HG02610 (cell line): ENCODE measurements around the gene PROB1.
"Not testable (repeated sequence)": the region's sequence is repeated elsewhere in the genome, so short reads cannot be mapped to it uniquely, and the experiment has no call there.

ENCODE experiments used
- ATAC-seq: cut with Tn5 transposase; IDR thresholded peaks from one replicate; pipeline ENCODE4 v1.9.1; 2021; ENCODE audit warnings: mild to moderate bottlenecking, moderate library complexity; ENCODE audit not compliant: unreplicated experiment

Gene PROB1

DNA sequence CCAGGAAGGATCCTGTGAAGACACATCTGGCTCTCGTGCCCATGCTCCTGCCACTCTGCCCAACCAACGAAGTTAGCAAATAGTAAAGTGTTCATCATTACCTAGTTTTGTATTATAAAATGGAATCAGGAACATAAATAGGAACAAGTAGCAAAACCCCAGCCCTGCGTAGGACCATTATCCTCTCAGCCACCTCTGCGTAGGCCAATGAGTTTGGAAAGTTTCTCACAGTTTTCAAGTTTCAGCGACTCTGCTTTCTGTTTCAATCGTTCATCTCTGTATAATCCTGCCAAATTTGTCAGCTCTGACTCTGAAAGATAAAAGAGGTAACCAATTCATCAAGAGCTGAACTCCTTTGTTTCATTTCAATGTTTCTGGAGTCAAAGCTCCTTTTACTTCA, 19.1 kb upstream of the PROB1 start:
- peak; percentile 56 for ATAC-seq

DNA sequence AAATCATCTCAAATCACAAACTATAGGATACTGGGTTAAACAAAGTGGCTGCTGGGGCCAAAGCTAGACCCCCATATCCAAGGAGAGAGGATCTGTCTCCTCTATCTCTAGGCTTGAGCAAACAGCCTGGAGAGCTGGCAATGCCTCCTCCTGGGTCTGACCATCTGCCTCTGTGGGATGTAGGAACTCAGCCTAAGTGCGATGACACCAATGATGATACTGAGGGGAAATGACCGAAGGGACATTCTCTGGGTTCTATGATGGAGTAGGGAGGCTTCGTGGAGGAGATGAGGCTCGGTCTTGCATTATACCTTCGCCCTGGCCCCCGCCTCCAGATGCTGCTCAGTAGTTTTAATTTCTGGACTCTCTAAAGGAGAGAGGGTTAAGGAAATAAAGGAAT, 18.2 kb upstream of the PROB1 start:
- ATAC-seq: no peak

DNA sequence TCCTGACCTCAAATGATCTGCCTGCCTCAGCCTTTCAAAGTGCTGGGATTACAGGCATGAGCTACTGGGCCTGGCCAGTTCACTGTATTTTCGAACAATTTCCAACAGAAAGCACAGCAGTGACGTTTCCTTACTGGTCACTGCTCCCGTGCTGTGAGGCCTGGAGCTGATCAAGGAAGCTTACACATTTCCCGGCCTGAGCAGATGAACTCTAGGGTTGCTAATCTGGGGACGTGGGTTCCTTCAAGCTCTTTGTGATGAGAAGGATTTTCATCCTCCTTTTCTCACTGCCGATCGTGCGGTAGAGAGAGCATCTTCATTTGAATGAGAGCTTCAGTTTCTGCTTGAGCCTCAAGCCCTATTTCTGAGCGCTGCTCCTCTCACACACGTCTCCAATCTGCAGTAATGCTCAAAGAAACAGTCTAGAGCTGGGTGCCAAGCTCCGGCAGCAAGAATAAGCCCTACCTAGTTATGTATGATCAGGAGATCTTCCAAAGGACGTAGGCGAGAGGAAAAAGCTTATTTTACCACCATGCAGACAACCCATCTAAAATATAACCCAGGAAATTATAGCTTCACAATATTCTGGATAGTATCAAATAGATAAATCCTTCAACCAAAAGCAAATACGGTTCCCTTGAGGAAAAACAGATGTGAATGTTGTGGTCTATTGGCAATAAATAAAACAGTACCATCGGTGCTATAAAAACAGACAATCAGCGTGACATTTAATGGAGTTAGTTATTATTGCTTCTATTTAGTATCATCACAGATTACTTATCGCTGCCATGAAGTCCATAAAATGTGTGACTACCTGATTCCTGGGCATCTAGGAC, 16.3 kb upstream of the PROB1 start:
- no peak for ATAC-seq

DNA sequence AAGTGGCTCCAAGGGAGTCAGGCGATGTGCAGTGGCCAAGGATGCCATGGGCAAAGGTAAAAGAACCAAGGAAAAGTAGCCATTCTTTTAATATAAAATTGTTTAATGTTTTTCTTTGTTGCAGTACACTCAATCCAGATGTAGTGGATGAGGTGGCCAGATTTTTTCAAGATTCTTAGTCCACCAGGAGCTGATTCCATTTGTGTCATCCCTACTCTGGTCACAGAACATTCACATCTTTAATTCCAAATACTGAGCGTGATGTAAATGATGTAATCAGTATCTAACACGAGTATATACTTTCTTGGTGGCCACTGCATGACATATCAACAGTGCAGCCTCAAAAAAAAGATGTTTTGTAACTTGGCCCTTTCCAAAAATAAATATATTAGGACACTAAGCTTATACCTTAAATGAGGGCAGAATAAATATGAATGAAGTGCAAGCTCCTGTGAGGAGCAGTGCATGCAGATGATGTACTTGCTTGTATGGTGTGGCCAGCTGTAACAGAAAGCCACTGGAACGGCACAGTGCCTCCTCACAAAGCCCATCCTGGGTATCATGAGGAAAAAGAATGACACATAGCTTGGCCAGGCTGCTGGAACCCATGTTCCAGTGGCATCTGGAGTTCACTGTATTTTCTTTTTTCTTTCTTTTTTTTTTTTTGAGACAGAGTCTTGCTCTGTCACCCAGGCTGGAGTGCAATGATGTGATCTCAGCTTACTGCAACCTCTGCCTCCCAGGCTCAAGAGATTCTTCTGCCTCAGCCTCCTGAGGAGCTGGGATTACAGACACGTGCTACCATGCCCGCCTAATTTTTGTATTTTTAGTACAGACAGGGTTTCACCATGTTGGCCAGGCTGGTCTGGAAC, 15.5 kb upstream of the PROB1 start:
- ATAC-seq: no peak

DNA sequence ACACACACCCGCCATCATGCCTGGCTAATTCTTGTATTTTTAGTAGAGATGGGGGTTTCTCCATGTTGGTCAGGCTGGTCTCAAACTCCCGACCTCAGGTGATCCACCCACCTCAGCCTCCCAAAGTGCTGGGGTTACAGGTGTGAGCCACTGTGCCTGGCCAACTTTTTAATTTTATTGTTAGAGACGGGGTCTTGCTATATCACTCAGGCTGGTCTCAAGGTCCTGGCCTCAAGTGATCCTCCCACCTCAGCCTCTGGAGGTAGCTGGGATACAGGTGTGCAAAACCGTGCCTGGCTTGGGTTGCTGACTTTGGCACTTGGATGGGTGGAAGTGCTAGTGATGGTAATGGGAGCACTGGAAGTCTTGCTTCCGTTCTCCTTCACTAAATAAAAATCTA, 14.2 kb upstream of the PROB1 start:
- not testable (repeated sequence) for ATAC-seq

DNA sequence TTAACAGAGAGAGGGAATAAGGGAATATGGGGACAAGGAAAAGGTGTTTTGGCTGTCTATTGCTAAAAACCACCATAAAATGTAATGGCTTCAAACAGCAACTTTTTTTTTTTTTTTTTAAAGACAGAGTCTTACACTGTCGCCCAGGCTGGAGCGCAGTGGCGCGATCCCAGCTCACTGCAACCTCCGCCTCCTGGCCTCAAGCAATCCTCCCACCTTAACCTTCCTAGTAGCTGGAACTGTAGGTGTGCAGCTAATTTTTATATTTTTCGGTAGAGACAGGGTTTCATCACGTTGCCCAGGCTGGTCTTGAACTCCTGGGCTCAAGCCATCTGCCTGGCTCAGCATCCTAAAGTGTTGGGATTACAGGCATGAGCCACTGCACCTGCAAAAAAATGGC, 13.3 kb upstream of the PROB1 start:
- no peak for ATAC-seq

DNA sequence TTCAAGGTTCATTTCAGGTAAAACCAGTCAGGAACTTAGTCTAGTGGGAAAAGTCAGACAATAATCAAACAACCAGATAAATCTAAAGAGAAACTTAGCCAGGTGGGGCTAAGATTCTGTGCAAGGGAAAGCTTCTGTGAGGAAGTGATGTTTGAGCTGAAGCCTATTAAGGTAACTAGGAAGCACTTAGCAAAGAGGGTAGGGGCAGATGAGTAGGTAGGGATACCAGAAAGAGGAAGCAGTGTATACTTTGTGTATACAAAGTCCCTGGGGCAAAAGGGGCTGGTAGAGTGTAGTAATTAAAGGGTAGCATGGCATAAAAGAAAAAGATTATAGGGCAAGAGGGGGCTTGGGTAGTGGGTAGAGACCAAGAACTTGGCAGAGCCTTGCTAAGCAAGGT, 12.6 kb upstream of the PROB1 start:
- no peak for ATAC-seq

DNA sequence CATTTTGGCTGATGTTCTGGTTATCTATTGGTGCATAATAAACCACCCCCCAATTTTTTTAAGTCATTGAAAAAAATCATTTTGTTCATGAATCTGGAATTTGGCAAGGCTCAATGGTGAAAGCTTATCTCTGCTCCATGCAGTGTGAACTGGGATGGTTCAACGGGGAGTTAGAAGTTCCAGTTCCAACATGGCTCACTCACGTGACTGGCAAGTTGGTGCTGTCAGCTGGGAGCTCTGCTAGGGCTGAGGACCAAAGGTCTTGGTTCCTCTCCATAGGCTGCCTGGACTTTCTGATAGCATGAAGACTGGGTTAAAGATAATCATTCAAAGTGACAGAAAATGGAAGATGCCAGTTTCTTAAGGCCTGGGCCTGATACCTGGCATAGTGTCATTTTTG, 12.1 kb upstream of the PROB1 start:
- no peak for ATAC-seq

DNA sequence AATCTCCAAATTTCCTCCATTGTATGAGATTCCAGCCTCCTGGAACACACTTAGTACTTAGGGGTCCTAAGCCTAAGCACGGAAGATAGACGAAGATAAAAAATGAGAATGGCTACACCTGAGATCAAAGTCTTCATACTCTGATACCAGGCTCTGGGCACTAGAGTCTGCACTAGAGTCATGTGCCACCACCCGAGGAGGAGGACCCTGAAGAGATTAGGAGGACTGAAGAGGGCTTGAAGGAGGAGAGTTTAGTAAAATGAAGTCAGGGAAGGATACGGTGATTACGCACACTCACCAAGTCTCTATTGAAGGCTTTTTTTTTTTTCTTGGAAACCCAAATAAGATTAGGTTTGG, 9.6 kb upstream of the PROB1 start:
- no peak for ATAC-seq

DNA sequence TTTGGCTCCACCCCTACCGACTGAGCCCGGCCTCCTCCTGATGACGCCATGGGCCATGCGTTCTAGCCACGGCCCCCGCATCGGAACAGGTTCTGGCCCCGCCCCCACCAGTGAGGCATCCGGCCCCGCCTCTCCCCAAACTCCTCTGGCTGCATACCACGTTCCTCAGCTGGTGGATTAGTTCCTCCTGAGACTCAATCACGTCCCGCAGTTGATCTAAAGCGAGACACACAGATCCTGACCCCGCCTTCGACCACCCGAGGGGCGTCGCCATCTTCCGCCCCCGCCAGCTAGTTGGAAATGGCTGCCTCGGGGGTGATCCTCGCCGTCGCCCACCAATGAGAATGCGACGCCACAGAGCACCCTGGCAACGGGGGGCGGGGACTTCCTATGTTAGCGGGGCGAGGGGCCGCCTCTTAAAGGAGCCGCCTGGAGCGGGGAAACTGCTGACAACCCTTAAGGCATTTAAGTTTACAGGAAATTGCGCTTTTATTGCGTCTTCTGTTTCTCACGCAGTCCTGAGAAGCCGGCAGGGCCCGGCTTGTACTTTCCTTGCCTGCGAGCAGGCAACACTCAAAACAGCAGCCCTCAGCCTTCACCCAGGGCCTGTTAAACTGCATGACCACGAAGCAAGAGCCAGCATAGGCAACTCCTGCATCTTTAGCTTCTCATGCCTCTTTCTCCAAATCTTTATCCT, 9.0 kb upstream of the PROB1 start, which contains the start of gene SPATA24:
SPATA24 (minus strand) TSS at position 303 of the 697 bp plus-strand sequence; CDS start at position 274, 29 bp downstream.
- peak; percentile 76 for ATAC-seq

DNA sequence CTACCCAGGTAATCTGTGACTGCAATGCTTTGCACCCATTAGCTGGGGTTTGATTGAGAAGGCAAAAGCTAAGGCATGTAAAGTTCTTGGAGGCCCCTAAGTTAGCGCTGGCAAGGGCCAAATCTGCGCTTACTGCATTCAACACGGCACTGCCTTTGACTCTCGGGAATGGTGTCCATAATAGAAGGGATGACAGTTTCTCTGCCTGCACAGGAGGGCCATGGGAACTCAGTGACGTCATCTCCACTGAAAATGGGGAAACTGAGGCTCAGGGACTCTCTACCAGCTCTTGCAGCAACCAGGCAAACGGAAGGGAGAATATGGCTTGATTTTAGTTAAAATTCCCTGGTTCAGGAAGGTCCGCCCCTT, 8.5 kb upstream of the PROB1 start:
- ATAC-seq: no peak

DNA sequence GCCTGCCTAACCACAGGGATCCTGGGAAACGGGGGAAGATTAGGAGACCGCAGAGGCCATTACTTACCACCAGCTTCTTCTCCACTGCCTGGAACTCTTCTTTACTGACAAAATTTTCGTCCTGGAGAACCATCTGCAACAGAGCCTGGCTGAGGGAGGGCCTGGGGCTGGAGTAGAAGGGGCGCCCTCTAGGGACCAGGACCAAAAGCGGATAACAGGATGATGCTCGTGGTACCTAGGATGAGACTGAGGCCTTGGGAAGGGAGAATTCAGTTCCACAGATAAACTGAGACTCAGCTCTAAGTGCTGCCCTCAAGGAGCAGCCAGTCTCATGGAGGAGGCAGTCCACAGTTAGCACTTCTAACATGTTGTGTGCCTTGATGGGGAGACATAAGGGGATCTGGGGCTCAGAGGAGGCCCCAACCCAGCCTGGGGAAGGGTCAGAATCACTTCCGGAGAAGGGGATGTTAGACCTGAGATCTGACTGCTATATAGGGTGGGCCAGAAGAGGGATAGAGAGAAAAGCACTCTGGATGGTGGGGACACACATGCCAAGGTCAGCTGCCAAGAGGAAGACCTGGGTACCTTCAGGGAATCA, 7.8 kb upstream of the PROB1 start:
- no peak for ATAC-seq

DNA sequence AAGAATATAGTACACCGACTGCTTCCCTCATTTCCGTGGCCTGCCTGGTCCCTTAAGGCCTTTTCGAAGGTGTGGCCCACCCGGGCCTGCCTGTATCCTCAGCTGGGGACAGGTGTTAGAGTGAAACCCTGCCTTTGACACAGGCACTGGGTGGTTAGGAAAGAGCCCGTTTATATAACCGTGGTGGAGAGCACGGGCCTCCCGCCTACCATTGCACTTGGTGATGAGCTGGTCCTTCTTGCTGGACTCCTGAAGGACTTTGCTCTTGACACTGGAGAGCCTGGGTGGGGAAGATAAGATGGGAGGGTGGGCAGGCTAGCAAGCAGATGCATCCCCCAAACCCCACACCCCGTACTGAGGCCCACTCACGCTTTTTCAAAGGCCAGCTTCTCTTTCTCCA, 6.6 kb upstream of the PROB1 start:
- no peak for ATAC-seq

DNA sequence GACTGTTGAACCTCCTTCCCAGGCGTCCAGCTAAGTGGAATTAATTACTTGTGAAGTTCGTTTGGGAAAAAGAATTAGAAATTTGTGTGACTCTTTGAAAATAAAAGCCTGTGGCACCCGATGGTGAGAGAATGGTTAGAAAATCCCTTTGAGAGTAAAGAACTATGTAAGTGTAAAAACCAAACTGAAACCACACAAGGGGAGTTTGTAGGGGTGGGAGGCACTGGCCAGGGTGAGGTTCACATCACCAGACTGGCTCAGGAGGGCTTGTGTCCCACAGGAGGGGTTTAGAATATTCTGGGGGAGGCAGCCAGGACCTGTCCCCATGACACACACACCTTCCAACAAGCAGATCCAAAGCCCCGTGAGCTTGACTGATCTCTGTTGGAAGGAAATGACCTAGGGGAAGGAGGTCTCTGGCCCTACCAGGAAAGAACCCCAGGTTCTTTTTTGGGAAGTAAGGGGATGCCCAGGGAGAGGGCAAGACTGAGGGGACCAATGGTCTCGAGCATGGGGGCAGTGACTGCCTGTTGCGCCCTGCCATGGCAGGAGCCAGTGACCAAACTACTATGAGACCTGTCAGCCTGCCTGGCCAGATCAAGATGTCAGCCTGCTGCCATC, 4.7 kb upstream of the PROB1 start:
- peak; percentile 53 for ATAC-seq

DNA sequence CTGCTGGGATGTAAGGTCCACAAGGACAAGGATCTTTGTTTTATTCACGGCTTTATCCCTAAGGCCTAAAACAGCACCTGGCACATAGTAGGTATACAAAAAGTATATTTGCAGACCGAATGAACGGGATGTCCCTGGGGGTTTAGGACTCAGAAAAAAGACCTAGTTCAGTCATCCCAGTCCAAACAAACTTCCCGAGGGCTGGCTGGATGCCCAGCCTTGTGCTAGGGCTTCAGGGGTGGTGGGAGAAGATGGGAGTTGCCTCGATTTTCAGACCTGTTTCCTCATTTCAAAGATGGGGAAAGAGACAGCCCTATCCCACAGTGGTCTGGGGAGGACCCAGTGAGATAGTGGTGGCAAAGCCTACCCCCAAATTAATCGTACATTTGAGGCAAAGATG, 3.0 kb upstream of the PROB1 start:
- ATAC-seq: no peak

DNA sequence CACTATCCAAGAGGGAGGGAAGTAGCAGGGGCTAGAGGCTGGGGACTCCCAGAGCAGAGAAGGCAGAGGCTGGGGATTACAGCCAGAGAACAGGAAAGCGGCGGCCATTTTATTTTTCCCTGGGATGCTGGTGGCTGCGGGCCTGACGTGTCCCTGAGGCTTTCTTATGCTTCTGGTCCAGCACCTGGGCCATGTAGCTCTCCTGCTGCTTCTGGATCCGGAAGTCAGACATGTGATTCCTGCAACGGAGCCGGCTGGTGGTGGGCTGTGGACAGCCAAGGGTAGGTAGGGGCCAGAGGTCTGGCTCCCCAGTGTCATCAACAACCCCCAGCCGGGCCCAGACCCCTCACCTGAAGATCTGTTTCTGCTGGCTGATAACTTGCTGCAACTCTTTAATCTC, 1.8 kb upstream of the PROB1 start:
- no peak for ATAC-seq

DNA sequence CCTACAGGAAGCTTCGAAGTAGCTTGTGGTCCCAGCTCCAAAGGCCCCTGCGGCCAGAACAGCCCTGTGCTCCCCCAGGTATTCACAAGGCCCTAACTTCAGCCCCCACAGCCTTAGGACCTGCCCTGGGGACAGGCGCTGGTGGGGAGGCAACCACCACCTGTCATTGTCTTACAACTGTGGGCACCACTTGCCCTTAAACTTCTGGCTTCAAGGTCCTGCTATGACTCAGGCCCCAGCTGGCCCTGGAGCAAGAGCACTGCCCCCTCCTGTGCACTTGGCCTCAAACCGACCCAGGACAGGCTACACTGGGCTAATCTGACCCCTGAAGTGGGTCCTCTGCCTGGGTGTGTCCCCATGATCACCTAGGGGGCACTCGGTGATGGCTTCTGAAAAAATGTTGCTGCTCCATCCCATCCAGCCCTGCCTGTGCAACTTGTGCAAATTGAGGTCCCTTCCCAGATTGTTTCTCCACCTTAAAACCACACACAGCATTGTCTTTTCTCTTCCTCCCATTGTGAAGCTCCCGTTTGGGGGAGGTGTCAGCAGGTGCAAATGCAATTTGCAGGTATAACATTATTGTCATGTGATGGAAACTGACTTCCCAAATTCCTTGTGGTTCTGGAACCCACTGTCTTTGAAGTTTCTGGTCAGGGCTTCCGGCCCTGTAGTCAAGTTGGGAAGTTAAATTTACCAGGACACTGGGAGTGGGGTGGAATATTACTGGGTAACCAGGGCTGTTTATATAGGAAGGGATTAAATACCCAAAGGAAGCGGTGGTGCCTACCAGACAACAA, 1.1 kb upstream of the PROB1 start:
- no peak for ATAC-seq

DNA sequence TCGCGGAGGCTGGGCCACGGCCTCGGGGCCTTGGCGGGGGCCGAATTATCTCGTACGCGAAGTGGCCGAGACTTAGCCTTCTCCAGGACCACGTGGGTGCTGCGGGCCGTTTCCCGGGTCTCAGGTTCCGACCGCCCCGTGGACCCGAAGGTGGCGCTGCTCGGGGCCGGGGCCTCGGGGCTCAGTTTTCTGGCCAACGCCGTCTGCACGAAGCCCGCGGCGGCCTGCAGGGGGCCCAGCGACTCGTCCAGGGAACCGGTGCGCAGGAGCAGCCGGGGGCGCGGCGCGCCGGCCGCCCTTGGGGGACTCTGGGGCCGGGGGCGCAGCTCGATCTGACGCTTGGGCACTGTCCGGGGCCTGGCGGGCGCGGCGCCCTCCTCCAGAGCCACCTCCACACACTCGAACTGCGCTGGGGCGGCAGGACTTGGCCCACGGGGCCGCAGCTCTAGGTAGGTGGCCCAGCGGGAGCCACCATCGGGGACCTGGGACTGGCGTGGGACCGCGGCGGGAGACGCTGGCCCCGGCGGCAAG, 716 bp downstream of the PROB1 start:
- no peak for ATAC-seq

DNA sequence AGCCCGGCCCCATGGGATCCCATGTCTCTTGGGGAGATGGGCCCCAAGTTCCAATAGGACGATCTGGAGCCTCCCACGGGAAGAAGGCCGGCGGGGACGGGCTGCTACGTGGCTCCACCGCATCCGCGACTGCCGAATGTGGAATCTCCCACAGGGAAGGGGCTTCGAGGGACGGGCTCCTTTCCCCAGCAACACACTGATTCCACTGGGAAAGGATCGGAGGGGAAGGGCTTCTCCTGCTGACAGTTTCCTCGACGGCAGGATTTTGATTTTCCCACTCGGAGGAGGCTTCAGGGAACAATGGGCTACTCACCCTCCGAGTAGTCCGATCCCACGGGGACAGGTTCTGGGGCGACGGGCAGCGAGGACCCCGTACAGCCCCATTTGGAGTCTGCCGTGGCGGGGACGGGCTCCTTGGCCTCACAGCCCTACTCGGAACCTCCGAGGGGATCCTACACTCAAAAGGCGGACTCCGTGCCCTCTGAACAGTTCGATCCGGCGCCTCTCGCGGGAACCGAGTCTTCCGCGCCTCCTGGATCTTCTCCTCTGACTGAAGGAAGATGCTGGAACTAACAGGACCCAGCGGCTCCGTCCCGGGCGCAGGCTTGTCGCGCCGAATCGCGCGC, 1.3 kb downstream of the PROB1 start:
- no peak for ATAC-seq
